HFFc6 (cell line): ENCODE results near the gene DSG2. TPM values are rescaled to one million over a fixed set of nuclear protein-coding genes. Genes with fewer than 3 reads are reported as not detected.
A peak's percentile ranks its signal among the peaks of the same experiment; 100 is the strongest.

ENCODE experiments used
- DNase-seq: peaks from one replicate; pipeline ENCODE4 v3.0.0-alpha.2; 2018
- H3K27ac Mint-ChIP-seq: 2 replicates; pipeline ENCODE4 v1.8.0; 2020; ENCODE audit warnings: mild to moderate bottlenecking, mixed read lengths
- H3K27me3 Mint-ChIP-seq: 2 replicates; pipeline ENCODE4 v1.8.0; 2021; ENCODE audit warnings: mild to moderate bottlenecking, moderate library complexity, mixed read lengths; ENCODE audit not compliant: insufficient read depth
- H3K36me3 Mint-ChIP-seq: 2 replicates; pipeline ENCODE4 v1.8.0; 2021; ENCODE audit warnings: low read depth, mixed read lengths
- H3K4me1 Mint-ChIP-seq: 2 replicates; pipeline ENCODE4 v1.8.0; 2020; ENCODE audit warnings: low read depth, mixed read lengths
- H3K4me3 Mint-ChIP-seq: 2 replicates; pipeline ENCODE4 v1.8.0; 2020; ENCODE audit warnings: mild to moderate bottlenecking, moderate library complexity, mixed read lengths
- H3K9me3 Mint-ChIP-seq: 2 replicates; pipeline ENCODE4 v1.8.0; 2020; ENCODE audit warnings: mild to moderate bottlenecking, mixed read lengths
- CTCF ChIP-seq: fragments of 200-600 bp; sonication (generic); IDR thresholded peaks from 2 replicates; pipeline ENCODE4 v1.5.0; 2021; ENCODE audit warnings: antibody characterized with exemption, mild to moderate bottlenecking
- total RNA-seq, 6 experiments: library from RNA; stranded (reverse); fragmentation: NEBNext Ultra II Directional; extraction: Animal tissue kit (Norgen Biotek cat#: 25700); gene quantifications; 2 replicates in 1 of 6; 3 replicates in 5 of 6; pipeline ENCODE4 v1.2.3, GENCODE V29; 2021

DSG2 gene
- total RNA-seq, 6 experiments from 2014 or later: not detected

- TF ChIP-seq CTCF: no peak
- H3K27me3 Mint-ChIP-seq: no peaks in the 10 kb centered on the region
- H3K27ac Mint-ChIP-seq: no peak overlapping the region
- H3K4me1 Mint-ChIP-seq: no peaks in the 10 kb centered on the region
- H3K36me3 Mint-ChIP-seq: no peaks in the 10 kb centered on the region
- H3K4me3 Mint-ChIP-seq: no peak overlapping the region
- peaks cover 10% of the 10 kb centered on the region for H3K9me3 Mint-ChIP-seq
- DNase-seq: no peak
These were observed 48.5 kb downstream of the DSG2 start for GRCh38 chr18:31546476-31546875.

- H3K27me3 Mint-ChIP-seq: peaks cover 3% of the 10 kb centered on the region; the same call in 1 of the 2 replicates
- no peak for DNase-seq
- H3K27ac Mint-ChIP-seq: no peak overlapping the region
- no peak for TF ChIP-seq CTCF
- no peaks in the 10 kb centered on the region for H3K9me3 Mint-ChIP-seq
- H3K4me3 Mint-ChIP-seq: no peak overlapping the region
- no peaks in the 10 kb centered on the region for H3K4me1 Mint-ChIP-seq
- H3K36me3 Mint-ChIP-seq: no peaks in the 10 kb centered on the region
These were observed 50.9 kb downstream of the DSG2 start for GRCh38 chr18:31548853-31549252.

- Mint-ChIP-seq H3K4me3 (no peak overlapping the region), H3K36me3 (no peaks in the 10 kb centered on the region), H3K27me3 (peaks cover 3% of the 10 kb centered on the region; the same call in 1 of the 2 replicates), H3K9me3 (no peaks in the 10 kb centered on the region), H3K27ac (no peak overlapping the region), H3K4me1 (no peaks in the 10 kb centered on the region)
- no peak for TF ChIP-seq CTCF
- DNase-seq: no peak
These were observed 51.4 kb downstream of the DSG2 start for GRCh38 chr18:31549416-31549815.

GRCh38 chr18:31551883-31552282 is 53.9 kb downstream of the DSG2 start:
- no peak for DNase-seq
- TF ChIP-seq CTCF: no peak
- no peak overlapping the region for H3K4me3 Mint-ChIP-seq
- H3K27me3 Mint-ChIP-seq: peaks cover 3% of the 10 kb centered on the region; the same call in 1 of the 2 replicates
- no peaks in the 10 kb centered on the region for H3K36me3 Mint-ChIP-seq
- no peaks in the 10 kb centered on the region for H3K4me1 Mint-ChIP-seq
- H3K27ac Mint-ChIP-seq: no peak overlapping the region
- no peaks in the 10 kb centered on the region for H3K9me3 Mint-ChIP-seq

GRCh38 chr18:31553800-31554199 is 55.8 kb downstream of the DSG2 start:
- no peak overlapping the region for H3K27ac Mint-ChIP-seq
- H3K27me3 Mint-ChIP-seq: peaks cover 6% of the 10 kb centered on the region; the same call in 1 of the 2 replicates
- DNase-seq: no peak
- TF ChIP-seq CTCF: peak; percentile 36
- H3K4me3 Mint-ChIP-seq: no peak overlapping the region
- H3K9me3 Mint-ChIP-seq: no peaks in the 10 kb centered on the region
- H3K4me1 Mint-ChIP-seq: no peaks in the 10 kb centered on the region
- H3K36me3 Mint-ChIP-seq: no peaks in the 10 kb centered on the region

- no peak overlapping the region for H3K27ac Mint-ChIP-seq
- DNase-seq: no peak
- H3K4me3 Mint-ChIP-seq: no peak overlapping the region
- H3K36me3 Mint-ChIP-seq: no peaks in the 10 kb centered on the region
- H3K27me3 Mint-ChIP-seq: peaks cover 6% of the 10 kb centered on the region; the same call in 1 of the 2 replicates
- no peak for TF ChIP-seq CTCF
- H3K4me1 Mint-ChIP-seq: no peaks in the 10 kb centered on the region
- no peaks in the 10 kb centered on the region for H3K9me3 Mint-ChIP-seq
These were observed 56.8 kb downstream of the DSG2 start for GRCh38 chr18:31554776-31555175.
